Measurements from ENCODE around the gene BTRC.

Gene BTRC

GRCh38 chr10:101564490-101564991 lies 210.6 kb downstream of the BTRC start:
- DNase-seq (ENCODE audit: extremely low read depth in 1 of 2, low read depth in 1 of 2) = no peak

GRCh38 chr10:101565370-101565900 lies 211.5 kb downstream of the BTRC start:
- DNase-seq (ENCODE audit: extremely low read depth in 1 of 2, low read depth in 1 of 2) = no peak

- DNase-seq (ENCODE audit: extremely low read depth in 1 of 2, low read depth in 1 of 2) = no peak
Observed at GRCh38 chr10:101565936-101566332, 212.0 kb downstream of the BTRC start.

- no peak for DNase-seq (ENCODE audit: extremely low read depth in 1 of 2, low read depth in 1 of 2)
Observed at GRCh38 chr10:101566333-101567164, 212.6 kb downstream of the BTRC start.

- DNase-seq (ENCODE audit: extremely low read depth in 1 of 2, low read depth in 1 of 2) = no peak
Observed at GRCh38 chr10:101567165-101568006, 213.4 kb downstream of the BTRC start.

GRCh38 chr10:101568054-101568745 lies 214.2 kb downstream of the BTRC start:
- no peak for DNase-seq (ENCODE audit: extremely low read depth in 1 of 2, low read depth in 1 of 2)

- DNase-seq (ENCODE audit: extremely low read depth in 1 of 2, low read depth in 1 of 2) = no peak
Observed at GRCh38 chr10:101569323-101569621, 215.3 kb downstream of the BTRC start.

GRCh38 chr10:101569622-101570427 lies 215.9 kb downstream of the BTRC start:
- peak; percentile 54 to 58 for DNase-seq (ENCODE audit: extremely low read depth in 1 of 2, low read depth in 1 of 2)

GRCh38 chr10:101570428-101571270 lies 216.7 kb downstream of the BTRC start:
- DNase-seq (ENCODE audit: extremely low read depth in 1 of 2, low read depth in 1 of 2) = no peak

- no peak for DNase-seq (ENCODE audit: extremely low read depth in 1 of 2, low read depth in 1 of 2)
Observed at GRCh38 chr10:101571271-101571925, 217.4 kb downstream of the BTRC start.

GRCh38 chr10:101572126-101572525 lies 218.2 kb downstream of the BTRC start:
- DNase-seq (ENCODE audit: extremely low read depth in 1 of 2, low read depth in 1 of 2) = no peak

GRCh38 chr10:101572785-101573184 lies 218.8 kb downstream of the BTRC start:
- DNase-seq (ENCODE audit: extremely low read depth in 1 of 2, low read depth in 1 of 2) = no peak

GRCh38 chr10:101573885-101574753 lies 220.2 kb downstream of the BTRC start:
- DNase-seq (ENCODE audit: extremely low read depth in 1 of 2, low read depth in 1 of 2) = no peak

- no peak for DNase-seq (ENCODE audit: extremely low read depth in 1 of 2, low read depth in 1 of 2)
Observed at GRCh38 chr10:101575091-101575490, 221.1 kb downstream of the BTRC start.

- DNase-seq (ENCODE audit: extremely low read depth in 1 of 2, low read depth in 1 of 2) = no peak
Observed at GRCh38 chr10:101575580-101576210, 221.7 kb downstream of the BTRC start.

GRCh38 chr10:101576211-101576863 lies 222.4 kb downstream of the BTRC start:
- no peak for DNase-seq (ENCODE audit: extremely low read depth in 1 of 2, low read depth in 1 of 2)
